ENCODE data around the gene VPS33B. TPM values are rescaled to one million over a fixed set of nuclear protein-coding genes. Genes with fewer than 3 reads are reported as not detected.

The VPS33B gene
- total RNA-seq, 4 donors from 2014 or later = 3.3 to 7.7 (median 4.3) TPM

GRCh38 chr15:91001209-91001608, 21.2 kb downstream of the VPS33B start:
- no peaks in the 10 kb centered on the region for H3K9me3 ChIP-seq
- no peaks in the 10 kb centered on the region for H3K27me3 ChIP-seq
- H3K27ac ChIP-seq = no peak overlapping the region
- H3K4me3 ChIP-seq = no peak overlapping the region
- peaks cover 0 to 74% of the 10 kb centered on the region in 2 donors for H3K36me3 ChIP-seq
- H3K4me1 ChIP-seq = no peaks in the 10 kb centered on the region
- intact Hi-C loops (cut with DNase I; ENCODE audit: low total_unique reads) = no loop called here
- TF ChIP-seq CTCF (IDR thresholded peaks at IDR 0.05 in 4 of 5, conservative IDR thresholded peaks at IDR 0.05 in 1 of 5) = no peak
- in situ Hi-C loops (cut with MboI; ENCODE audit: low sequenced_read_pairs in 4 of 4) = no loop called here
- DNase-seq (no peak), ATAC-seq (no peak)

- no peak overlapping the region for H3K4me3 ChIP-seq
- TF ChIP-seq CTCF (IDR thresholded peaks at IDR 0.05 in 4 of 5, conservative IDR thresholded peaks at IDR 0.05 in 1 of 5) = no peak
- no peak for TF ChIP-seq POLR2A (IDR thresholded peaks at IDR 0.05)
- peaks cover 0 to 49% of the 10 kb centered on the region in 2 donors for H3K36me3 ChIP-seq
- DNase-seq = no peak
- intact Hi-C loops (cut with DNase I; ENCODE audit: low total_unique reads) = loop anchor here (10.0 kb wide), 1 partner anchor 1664 kb away; the partner anchor contains the start of gene POLG
- no peaks in the 10 kb centered on the region for H3K9me3 ChIP-seq
- H3K4me1 ChIP-seq = peaks cover 0 to 6% of the 10 kb centered on the region in 2 donors
- no peak for ATAC-seq
- no peaks in the 10 kb centered on the region for H3K27me3 ChIP-seq
- in situ Hi-C loops (cut with MboI; ENCODE audit: low sequenced_read_pairs in 4 of 4) = no loop called here
- H3K27ac ChIP-seq = no peak overlapping the region
Measured at GRCh38 chr15:90998737-90999136, 23.7 kb downstream of the VPS33B start.

- intact Hi-C loops (cut with DNase I; ENCODE audit: low total_unique reads) (loop anchor here (1.0 to 10.0 kb wide), 5 partner anchors 28 to 1660 kb away; partner anchors contain the start of genes HDDC3, MAN2A2, POLG and RCCD1), in situ Hi-C loops (cut with MboI; ENCODE audit: low sequenced_read_pairs in 4 of 4) (no loop called here)
- Histone ChIP-seq H3K36me3 (peaks cover 0 to 17% of the 10 kb centered on the region in 2 donors), H3K9me3 (no peaks in the 10 kb centered on the region), H3K4me3 (peak within 1 kb of the TSS; percentile 77 to 99 (median 87)), H3K27me3 (no peaks in the 10 kb centered on the region), H3K27ac (peak within 1 kb of the TSS; percentile 75 to 86 (median 82)), H3K4me1 (peaks cover 0 to 13% of the 10 kb centered on the region in 2 donors)
- ATAC-seq (peak; percentile 98), DNase-seq (peak; percentile 97 to 98)
- no peak for TF ChIP-seq CTCF (IDR thresholded peaks at IDR 0.05 in 4 of 5, conservative IDR thresholded peaks at IDR 0.05 in 1 of 5)
- peak; percentile 48 to 68 for TF ChIP-seq POLR2A (IDR thresholded peaks at IDR 0.05)
Measured at GRCh38 chr15:90994417-90995311, 27.7 kb downstream of the VPS33B start, which contains the start of gene PRC1. Gene PRC1, minus strand, starts transcription at chr15:90994535. Its CDS starts 118 bp downstream, at chr15:90994417.

- no peaks in the 10 kb centered on the region for H3K9me3 ChIP-seq
- DNase-seq = no peak
- in situ Hi-C loops (cut with MboI; ENCODE audit: low sequenced_read_pairs in 4 of 4) (no loop called here), intact Hi-C loops (cut with DNase I; ENCODE audit: low total_unique reads) (loop anchor here (1.0 to 10.0 kb wide), 5 partner anchors 29 to 1659 kb away; partner anchors contain the start of genes HDDC3, MAN2A2, POLG and RCCD1)
- no peaks in the 10 kb centered on the region for H3K27me3 ChIP-seq
- peaks cover 0 to 11% of the 10 kb centered on the region in 2 donors for H3K36me3 ChIP-seq
- TF ChIP-seq POLR2A (IDR thresholded peaks at IDR 0.05) (no peak), CTCF (IDR thresholded peaks at IDR 0.05 in 4 of 5, conservative IDR thresholded peaks at IDR 0.05 in 1 of 5) (no peak)
- ATAC-seq = peak; percentile 21 to 29
- H3K4me3 ChIP-seq = peak overlapping the region; percentile 77 to 99 (median 87)
- peak overlapping the region; percentile 75 to 86 (median 80) for H3K27ac ChIP-seq
- H3K4me1 ChIP-seq = peaks cover 0 to 13% of the 10 kb centered on the region in 2 donors
Measured at GRCh38 chr15:90994059-90994416, 28.4 kb downstream of the VPS33B start.
